Cerebellar cortex (tissue), 1 donor: ENCODE results near the gene NRK.
A peak's percentile ranks its signal among the peaks of the same experiment; 100 is the strongest.
"Not testable (repeated sequence)": the region's sequence is repeated elsewhere in the genome, so short reads cannot be mapped to it uniquely, and the experiment has no call there.

Source experiments
- DNase-seq: peaks from one replicate; pipeline ENCODE4 v3.0.0-alpha.2; 2015; ENCODE audit warnings: low spot score

Gene NRK

DNA sequence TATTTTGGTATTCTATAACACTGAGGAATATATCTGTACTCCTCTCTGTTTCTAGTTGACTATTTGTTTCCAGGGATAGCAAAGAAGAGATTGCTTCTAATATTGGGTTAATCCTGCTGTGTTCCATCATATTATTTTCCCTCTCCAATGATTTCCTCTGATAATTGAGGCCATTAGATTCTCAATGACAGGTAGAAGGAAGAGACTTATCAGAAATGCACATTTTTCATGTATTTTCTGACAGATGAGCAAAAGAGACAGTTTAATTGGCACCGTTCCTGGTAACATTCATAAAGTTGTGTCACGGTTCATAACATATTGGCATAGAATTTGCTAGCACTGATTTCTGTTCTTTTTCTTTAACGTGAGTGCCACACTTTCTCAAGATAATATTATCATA lies 58.2 kb downstream of the NRK start:
- no peak for DNase-seq

DNA sequence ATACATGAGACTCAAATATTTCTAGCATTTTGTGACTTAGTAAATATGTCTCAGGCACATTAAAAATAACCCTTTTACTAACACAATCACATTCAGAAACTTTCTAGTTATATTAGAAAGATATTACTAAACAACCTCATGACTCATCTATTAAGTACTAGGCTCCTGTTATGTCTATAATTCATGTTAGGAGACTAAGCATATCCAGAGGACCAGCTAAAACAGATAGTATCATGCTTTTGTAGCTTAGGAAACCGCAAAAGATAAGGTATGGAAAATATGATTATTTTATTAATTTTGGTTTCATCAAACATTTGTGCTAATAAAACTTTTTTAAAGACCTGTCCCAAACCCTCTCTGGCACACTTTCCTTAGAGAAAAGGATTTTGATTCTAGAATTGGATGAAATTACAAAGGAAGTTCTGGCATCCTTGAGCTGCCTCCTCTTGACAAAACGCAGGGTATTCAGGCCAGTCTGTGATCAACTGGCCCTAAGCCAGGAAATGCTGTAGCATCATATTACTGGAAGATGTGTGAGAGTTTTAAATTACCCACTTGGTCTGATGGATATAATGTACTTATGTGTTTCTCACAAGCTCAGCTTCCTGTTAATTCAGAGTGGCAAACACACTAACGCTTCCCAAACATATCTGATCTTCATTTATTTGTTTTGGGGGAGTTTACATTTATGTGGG lies 60.4 kb downstream of the NRK start:
- no peak for DNase-seq

DNA sequence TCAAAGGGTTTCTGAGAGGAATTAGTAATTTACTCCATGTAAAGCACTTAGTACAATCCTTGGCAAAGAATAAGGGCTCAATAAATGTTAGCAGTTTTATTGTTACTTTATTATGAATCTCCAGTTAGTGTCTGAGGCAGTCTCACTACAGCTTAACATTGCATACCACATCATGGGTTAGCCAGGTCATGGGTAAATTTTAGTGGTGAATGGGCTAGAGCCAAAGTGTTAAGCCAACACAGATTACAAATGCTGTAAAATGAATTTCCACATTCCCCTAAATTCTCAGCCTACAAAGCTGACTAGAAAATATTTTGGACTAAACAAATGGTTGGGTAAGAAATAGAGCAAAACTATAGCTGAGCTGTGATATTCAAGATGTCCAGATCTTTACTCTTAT lies 72.4 kb downstream of the NRK start:
- DNase-seq, result no peak

DNA sequence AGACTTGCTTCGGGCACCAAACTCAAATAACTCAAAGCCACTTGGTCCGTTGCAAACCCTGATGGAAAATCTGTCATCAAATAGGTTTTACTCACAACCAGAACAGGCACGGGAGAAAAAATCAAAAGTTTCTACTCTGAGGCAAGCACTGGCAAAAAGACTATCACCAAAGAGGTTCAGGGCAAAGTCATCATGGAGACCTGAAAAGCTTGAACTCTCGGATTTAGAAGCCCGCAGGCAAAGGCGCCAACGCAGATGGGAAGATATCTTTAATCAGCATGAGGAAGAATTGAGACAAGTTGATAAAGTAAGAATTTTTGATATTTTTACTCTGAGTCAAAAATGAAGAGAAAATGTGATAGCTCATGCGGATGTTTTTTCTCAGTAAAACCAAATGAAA lies 87.2 kb downstream of the NRK start:
- DNase-seq, result no peak

DNA sequence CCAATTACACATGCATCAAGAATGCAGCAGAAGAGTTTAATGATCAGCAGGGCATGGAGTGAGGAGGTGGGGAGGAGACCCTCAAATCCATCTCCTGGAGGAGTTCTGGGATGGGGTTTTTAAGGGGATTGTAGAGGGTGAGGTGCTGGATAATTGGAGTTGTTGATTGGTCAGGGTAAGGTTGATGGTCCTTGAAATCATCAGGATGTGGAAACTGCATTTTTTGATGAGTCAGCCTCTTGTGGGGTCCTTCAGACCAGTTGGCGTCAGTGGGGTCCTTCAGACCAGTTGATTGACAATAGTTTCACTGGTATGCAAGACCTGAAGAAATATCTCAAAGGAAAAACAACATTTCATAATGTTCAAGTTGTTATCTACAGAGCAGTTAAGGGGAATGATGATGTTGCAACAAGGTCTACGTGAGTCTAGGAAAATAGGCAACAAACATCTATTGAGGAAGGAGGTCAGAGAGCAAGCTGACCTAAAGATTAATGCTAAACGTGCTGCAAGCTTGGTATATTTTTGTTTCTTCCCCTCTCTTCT lies 88.3 kb downstream of the NRK start:
- no peak for DNase-seq

DNA sequence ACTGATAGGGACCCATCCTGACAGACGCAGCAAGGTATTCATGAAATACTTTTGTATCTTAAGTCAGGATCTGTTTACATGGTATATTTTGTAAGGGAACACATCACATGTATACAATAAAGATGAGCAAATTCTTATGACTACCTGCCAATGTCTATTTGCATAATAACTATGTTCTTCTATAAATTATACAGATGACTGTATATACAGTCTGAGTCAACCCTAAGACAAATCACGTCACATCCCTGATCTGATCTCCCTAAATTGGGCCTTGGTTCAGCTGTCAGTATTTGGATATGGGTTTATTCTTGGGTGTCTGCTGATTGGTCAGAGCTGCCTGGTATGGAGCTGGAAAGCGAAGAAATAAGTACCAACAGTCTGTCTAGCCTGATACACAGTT lies 122.9 kb downstream of the NRK start:
- DNase-seq, result no peak

DNA sequence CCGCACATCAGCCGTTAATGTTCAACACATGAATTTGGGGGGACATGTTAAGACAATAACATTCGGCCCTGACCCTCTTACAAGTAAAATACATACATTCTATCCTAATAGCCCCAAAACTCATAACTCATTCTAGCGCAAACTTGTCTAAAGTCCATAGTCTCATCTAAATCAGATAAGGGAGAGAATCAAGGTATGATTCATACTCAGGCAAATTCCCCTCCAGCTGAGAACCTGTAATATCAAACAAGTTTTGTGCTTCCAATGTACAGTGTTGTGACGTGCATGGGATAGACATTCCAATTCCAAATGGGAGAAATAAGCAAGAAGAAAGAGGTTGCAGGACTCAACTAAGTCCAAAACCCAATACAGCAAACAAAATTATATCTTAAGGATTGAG lies 147.1 kb downstream of the NRK start:
- DNase-seq, result no peak

DNA sequence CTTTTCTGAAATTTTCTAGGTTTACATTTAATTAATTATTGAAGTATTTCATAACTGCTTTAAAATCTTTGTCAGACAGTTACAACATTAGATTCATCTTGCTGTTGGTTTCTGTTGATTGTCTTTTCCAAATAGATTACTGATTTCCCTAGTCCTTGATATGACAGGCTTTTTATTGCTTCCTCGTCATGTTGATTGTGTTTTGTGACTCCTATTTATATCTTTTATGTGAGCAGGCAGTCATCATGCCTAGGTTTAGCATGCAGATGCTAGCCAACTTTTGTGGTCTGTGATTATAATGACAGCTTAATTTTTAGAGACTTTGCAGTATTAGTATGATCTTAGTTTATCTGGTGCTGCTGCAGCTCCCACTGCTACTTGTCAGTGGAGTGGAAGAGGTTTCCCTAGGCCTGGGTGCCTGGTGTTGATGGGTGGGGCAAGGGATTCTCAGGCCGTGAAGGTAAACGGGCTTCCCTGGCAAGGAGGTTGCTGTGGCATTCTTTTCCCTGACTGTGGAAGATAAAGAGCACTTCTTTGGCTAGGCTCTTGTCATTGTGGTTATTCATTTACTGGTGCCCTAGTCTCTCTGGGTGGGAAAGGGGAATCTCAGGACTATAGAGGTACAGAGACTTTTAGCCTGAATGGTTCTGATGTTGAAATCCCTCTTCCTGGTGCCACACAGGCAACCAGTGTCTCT lies 150.5 kb downstream of the NRK start:
- DNase-seq, result no peak

DNA sequence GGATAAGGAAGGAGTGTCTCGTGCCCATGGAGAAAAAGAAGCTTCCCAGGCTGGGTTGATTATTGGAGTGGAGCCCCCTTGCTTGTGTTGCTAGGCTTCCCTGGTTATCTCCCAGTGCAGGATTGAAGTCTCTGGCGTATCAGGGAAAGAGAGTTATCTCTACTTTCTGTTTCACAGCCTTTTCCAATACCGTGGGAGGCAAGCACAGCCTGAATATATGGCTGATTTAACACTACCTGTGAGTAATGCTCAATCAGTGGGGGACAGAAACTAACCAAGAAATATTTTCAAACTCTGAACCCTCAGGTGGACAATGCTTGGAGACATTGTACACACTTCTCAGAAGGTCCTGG lies 151.0 kb downstream of the NRK start:
- no peak for DNase-seq

DNA sequence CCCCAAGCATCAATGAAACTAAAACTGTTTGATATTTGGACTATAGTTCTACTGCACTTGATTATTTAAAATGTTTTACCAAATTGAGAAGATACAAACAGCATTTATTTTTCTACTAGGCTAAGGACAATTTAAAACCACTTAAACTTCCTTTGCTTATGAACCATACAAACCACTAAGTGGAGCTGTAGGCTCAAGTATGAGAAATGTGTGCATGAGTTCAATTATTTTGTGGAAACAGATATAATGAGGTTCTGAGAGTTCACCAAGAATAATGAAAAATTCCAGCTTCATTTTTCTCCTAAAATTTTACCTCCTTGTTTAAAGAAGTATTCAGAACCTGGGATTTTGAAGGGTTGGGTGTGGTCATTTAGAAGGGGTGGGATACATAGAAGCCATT lies 153.0 kb downstream of the NRK start:
- DNase-seq, result peak; percentile 0

DNA sequence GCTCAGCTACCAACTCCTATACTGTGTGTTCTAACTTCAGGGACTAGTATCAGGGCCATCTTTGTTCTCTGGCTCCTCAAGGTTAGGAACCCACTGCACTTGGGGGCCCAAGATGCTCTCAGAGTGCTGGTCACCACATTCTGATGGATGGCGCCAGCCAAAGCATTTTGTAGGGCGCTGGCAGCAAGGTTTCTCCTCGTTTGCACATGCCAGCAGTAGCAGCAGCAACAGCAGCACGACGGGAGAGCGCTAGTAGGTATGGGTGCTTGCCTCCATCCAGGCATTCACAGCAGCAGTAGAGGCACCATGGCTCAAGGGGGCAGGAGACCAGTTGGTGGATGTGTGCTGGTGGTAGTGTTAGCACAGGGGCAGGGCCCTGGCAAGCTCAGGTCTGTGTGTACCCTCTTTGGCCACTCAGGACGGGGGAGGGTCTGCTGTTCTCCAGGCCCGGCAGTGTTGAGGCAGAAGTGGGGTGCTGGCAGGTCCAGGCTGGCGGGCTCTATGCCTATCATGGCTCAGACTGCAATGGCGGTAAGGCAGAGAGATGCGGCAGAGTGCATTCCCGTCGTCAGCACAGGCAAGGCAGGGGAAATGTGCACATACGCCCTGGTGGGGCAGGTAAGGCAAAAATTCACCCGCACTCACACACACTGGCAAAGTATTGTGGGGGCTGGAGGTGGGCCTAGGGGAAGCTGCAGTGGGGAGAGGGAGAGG lies 159.6 kb downstream of the NRK start:
- no peak for DNase-seq

DNA sequence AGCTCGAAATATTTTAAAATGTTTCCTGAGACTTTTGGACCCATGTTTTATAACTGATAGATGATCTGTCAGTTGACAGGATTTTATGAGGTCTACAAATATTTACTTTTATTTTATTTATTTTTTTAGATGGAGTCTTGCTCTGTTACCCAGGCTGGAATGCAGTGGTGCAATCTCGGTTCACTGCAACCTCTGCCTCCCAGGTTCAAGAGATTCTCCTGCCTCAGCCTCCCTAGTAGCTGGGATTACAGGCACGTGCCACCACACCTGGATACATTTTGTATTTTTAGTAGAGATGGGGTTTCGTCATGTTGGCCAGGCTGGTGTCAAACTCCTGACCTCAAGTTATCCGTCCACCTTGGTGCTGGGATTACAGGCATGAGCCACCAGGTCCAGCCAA lies 166.1 kb downstream of the NRK start:
- DNase-seq, result not testable (repeated sequence)

DNA sequence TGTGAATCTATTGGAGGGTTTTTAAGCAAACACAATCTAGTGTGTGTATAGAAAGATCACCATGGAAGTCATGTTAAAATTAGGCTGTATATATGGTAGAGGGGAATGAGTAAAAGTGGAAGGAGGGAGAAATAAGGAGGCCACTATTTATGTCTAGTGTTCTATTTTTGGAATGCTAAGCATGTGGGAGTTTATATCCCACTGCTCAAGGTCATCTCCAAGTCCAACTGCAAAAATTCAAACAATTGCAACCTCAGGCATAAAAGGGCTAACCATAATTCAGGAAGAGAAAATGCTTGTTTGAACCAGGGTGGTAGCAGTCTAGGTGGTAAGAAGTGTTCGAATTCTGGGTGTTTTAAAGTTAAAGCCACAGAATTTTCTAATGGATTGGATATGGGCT lies 177.0 kb downstream of the NRK start:
- no peak for DNase-seq

DNA sequence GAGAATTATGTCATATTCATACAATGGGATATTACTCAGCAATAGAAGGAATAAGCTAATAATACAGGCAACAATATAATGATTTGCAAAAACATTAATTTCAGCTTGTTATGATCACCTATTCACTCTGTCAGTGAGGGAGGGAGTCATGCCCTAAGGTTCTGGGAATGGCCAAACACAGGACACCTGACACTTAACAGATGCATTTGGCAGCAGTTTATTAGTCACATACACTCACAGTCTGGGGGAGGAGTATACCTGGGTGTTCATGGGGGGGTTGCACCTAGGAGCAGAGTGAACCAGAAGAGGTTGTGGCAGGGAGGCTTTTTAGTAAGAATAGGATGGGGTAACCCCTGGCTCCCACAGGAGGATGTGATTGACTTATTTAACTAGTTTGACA lies 177.9 kb downstream of the NRK start:
- DNase-seq, result no peak

DNA sequence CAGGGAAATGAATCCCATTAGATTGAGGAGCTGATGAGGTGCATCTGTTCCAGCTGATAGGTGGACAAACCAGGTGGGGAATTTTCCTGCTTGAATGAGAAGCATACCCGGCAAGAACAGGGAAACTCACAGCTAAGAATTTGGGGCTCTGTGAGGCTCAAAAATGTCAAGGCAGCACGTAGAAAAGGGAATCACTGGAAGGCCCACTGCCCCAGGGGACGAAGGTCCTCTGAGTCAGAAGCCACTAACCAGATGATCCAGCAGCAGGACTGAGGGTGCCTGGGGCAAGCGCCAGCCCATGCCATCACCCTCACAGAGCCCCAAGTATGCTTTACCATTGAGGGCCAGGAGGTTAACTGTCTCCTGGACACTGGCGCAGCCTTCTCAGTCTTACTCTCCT lies 178.3 kb downstream of the NRK start:
- DNase-seq, result not testable (repeated sequence)

DNA sequence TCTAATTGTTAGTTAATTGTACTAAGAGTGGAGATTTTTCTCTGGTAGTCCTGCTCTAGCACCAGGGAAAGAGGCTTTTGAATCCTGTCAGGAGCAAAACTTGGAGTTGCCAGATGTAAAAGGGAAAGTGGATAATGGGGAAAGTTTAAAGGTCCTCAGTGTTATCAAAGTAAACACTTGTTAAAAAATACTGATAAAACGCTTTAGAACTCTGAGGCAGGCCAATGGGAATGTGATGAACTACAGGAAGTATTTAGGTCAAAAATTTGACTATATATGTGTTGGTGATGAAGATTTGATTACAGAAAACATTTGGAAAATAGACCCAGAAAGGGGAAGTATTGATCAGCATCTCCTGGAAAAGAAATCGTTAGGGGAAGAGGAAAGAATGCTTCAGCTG lies 183.3 kb downstream of the NRK start:
- no peak for DNase-seq

DNA sequence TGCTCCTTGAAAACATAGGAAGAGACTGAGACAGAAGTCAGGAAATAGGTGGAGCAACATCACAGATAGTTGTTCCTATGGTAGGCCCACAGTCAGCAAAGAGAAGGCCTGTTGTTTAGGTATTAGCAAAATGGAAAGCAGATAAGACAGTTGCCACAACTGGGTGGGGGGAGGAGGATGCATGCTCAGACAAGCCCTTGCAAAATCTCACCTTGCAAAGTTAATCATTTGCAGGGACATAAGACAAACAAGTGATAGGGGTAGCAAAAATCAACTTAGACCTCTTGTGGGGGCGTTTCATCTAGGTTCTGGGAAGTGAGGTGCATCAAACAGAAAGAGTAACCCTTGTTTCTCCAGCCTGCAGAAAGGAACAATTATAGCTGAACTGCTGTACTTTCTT lies 185.5 kb downstream of the NRK start:
- DNase-seq, result no peak
